Muscle layer of duodenum (tissue), 2 donors: ENCODE data around the gene ZNF229.
"Not testable (repeated sequence)": the region's sequence is repeated elsewhere in the genome, so short reads cannot be mapped to it uniquely, and the experiment has no call there.

Experiments used
- H3K27ac ChIP-seq: one replicate; pipeline ENCODE4 v1.7.0; 2013; ENCODE audit warnings: mild to moderate bottlenecking, low read length
- H3K27me3 ChIP-seq: one replicate; pipeline ENCODE4 v1.7.0; 2013; ENCODE audit warnings: low read depth, mild to moderate bottlenecking, control low read depth, low read length
- H3K36me3 ChIP-seq, 2 donors: one replicate each; pipeline ENCODE4 v1.7.0; 2013; ENCODE audit warnings: low read length in 2 of 2, control low read depth in 1 of 2, mild to moderate bottlenecking in 1 of 2; ENCODE audit not compliant: insufficient read depth in 2 of 2, control insufficient read depth in 1 of 2
- H3K4me1 ChIP-seq, 2 donors: one replicate each; pipeline ENCODE4 v1.7.0; 2013; ENCODE audit warnings: low read length in 2 of 2, mild to moderate bottlenecking in 2 of 2, control low read depth in 1 of 2, moderate library complexity in 1 of 2; ENCODE audit not compliant: insufficient read depth in 2 of 2, control insufficient read depth in 1 of 2
- H3K4me3 ChIP-seq, 2 donors: one replicate each; pipeline ENCODE4 v1.7.0; 2013; ENCODE audit warnings: low read length in 2 of 2, low read depth in 1 of 2, mild to moderate bottlenecking in 1 of 2
- H3K9me3 ChIP-seq, 2 donors: one replicate each; pipeline ENCODE4 v1.7.0; 2013; ENCODE audit warnings: low read length in 2 of 2, control low read depth in 1 of 2, mild to moderate bottlenecking in 1 of 2; ENCODE audit not compliant: control insufficient read depth in 1 of 2
- donor health status: healthy.

ZNF229 gene

GRCh38 chr19:44430956-44431355 lies 17.3 kb downstream of the ZNF229 start:
- Histone ChIP-seq H3K4me3 (peak overlapping the region in 1 of 2 donors; percentile 30), H3K36me3 (peaks cover 25 to 85% of the 10 kb centered on the region in 2 donors), H3K27me3 (no peaks in the 10 kb centered on the region), H3K4me1 (no peaks in the 10 kb centered on the region), H3K27ac (no peak overlapping the region), H3K9me3 (peaks cover 50 to 90% of the 10 kb centered on the region in 2 donors)

GRCh38 chr19:44415553-44415952 lies 32.7 kb downstream of the ZNF229 start:
- not testable (repeated sequence) for H3K27ac ChIP-seq, H3K4me1 ChIP-seq, H3K27me3 ChIP-seq, H3K36me3 ChIP-seq
- Histone ChIP-seq H3K4me3 (peak overlapping the region in 1 of 2 donors; percentile 17), H3K9me3 (peaks cover 0 to 43% of the 10 kb centered on the region in 2 donors)

GRCh38 chr19:44401139-44402115 lies 46.8 kb downstream of the ZNF229 start, which contains the start of gene ZNF285:
ZNF285 (minus strand) TSS chr19:44401608; CDS start chr19:44397213, 4,395 bp downstream.
- Histone ChIP-seq H3K4me1 (no peaks in the 10 kb centered on the region), H3K9me3 (peaks cover 7 to 20% of the 10 kb centered on the region in 2 donors), H3K27ac (no peak within 1 kb of the TSS), H3K36me3 (peaks cover 0 to 5% of the 10 kb centered on the region in 2 donors), H3K4me3 (peak within 1 kb of the TSS; percentile 63 to 72), H3K27me3 (no peaks in the 10 kb centered on the region)

GRCh38 chr19:44389268-44389667 lies 59.0 kb downstream of the ZNF229 start:
- H3K27me3 ChIP-seq, H3K4me1 ChIP-seq, H3K27ac ChIP-seq, H3K4me3 ChIP-seq: not testable (repeated sequence)
- peaks cover 0 to 51% of the 10 kb centered on the region in 2 donors for H3K9me3 ChIP-seq
- H3K36me3 ChIP-seq, result peaks cover 0 to 69% of the 10 kb centered on the region in 2 donors
